HG03196 (cell line): ENCODE results near the gene EXT2.

ENCODE experiments used
- ATAC-seq: cut with Tn5 transposase; IDR thresholded peaks from one replicate; pipeline ENCODE4 v1.9.1; 2021; ENCODE audit not compliant: unreplicated experiment

Gene EXT2

GRCh38 chr11:44263738-44264437 lies 168.4 kb downstream of the EXT2 start:
- ATAC-seq, result no peak

DNA sequence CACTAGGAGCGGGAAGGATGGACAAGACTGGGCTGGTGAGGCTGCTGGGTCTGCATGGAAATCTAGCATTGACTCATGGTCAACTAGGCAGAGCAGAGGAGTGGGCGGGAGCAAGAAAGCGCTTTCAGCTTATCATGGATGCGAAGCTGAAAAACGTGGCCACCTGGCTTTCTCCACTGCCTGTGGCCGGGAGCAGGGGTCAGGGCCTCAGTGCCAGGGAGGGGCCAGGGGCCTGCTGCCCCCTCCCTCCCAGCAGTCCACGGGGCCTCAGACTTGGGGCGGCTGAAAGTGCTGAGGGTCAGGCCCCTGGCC lies 168.9 kb downstream of the EXT2 start:
- ATAC-seq, result no peak

DNA sequence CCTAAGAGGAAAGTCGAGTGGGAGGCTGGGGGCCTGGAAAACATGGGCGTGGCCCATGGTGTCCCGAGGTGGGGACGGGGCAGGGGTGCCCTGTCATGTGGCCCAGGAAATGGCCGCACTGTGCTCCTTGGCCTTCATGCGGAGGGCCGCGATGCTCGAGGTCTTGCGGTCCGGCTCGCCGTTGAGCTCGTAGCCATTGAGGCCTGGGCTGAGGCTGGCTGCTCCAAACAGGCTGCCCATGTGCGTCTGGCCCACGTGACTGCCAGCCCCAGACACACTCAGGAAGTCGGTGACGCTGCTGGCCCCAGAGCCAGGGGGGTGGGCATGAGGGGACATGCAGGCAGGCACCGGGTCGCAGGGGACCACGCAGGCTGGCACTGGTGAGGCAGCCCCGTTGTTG lies 169.3 kb downstream of the EXT2 start:
- ATAC-seq, result no peak

- ATAC-seq, result no peak
Observed at GRCh38 chr11:44266056-44266780, 170.7 kb downstream of the EXT2 start.

- ATAC-seq, result no peak
Observed at GRCh38 chr11:44267006-44267749, 171.7 kb downstream of the EXT2 start.

DNA sequence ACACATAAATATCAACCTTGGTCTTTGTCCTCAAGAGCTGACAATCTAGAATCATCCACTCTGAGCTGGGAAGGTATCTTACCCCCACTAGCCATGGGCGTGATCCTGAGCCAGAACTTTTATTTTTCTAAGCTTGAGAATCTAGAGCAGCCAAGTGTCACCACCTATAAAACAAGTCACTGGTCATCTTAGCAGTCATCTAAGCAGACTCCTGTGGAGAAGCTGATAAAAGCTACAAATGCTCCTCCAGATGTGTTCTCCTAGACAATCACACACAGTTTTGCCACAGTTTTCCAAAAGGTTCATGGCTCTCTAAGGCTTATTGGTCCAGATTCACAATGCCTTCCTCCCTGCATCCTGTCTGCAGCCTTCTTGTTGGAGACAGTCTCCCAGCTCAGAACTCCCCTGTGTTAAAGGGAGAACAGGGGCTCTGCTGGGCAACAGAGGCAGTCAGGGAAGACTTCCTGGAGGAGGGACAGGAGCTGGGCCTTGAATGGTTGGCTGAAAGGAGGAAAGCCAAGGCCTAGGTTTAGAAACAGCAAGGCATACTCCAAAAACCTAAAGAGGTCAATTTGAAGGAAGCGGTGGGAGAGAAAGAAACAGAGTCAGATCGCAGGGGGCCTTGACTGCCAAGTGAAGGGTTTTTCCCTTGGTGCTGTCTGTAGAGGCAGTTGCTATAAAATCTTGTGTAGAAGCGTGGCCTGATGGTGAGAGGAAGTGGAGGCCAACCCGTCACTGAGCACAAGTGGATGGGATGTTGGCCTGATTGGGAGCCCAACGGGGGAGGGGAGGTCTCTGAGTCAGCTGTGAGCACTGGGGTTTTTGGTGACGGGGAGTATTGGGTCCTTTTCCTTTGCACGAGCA lies 172.5 kb downstream of the EXT2 start:
- no peak for ATAC-seq

DNA sequence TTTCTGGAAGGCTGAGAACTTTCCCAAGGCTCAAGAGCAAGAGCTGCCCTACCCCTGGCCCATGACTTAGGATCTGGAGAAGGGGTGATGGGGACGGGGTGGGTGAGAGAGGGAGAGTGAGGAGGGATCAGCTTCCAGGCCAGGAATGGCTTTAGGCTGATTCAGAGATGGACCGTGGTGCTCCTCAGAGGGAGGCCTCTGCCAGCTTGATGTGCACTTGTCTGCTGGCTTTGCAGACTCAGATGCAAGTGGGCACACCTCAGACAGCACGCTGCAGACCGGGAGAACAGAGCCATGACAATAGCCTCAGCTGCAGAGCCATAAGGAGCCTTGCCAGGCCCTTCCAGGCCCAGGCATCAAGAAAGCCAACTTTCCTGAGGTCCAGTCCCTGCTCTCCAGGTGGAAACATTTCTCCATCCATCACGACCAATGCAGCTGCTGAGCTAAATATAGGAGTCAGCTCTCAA lies 173.2 kb downstream of the EXT2 start:
- ATAC-seq, result no peak

GRCh38 chr11:44269369-44270351 lies 174.2 kb downstream of the EXT2 start:
- no peak for ATAC-seq

DNA sequence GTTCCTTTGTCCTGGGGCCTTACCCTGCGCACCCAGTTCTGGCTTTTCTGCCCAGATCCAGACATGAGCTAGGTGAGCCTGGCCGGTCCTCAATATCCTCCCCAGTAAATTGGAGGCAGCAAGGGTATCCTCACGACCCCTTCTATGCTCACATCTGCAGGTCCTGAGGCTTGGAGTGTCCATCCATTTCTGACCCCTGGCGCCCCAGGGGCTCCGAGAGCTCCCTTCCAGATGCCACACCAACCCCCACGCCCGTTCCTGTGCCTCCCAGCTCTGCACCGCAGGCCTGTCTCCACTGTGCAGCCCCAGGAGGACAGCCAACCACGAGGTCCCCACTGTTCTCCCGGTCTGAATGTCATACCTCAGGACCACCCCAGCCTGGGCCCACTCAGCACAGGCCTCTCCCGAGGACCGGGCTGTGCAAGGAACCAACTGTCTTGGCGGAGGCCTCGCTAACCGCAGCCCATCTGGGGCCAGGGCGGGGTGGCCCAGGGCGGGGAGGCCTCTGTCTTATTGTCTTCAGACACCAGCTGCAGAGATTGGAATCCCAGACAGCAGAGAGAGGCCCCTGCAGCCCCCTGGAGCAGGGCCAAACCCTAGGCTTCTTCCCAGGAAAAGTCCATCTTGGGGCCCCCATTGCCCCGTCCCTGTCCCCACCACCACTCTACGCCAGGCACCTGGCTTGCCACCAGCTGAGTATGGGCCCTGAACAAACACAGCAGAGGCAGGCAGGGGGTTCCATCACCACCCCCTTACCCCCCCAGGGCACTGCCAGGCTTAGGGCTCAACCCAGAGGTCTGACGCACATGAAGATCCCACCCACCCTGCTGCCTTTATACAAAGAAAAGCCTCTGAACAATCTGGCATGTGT lies 175.2 kb downstream of the EXT2 start:
- ATAC-seq, result no peak

DNA sequence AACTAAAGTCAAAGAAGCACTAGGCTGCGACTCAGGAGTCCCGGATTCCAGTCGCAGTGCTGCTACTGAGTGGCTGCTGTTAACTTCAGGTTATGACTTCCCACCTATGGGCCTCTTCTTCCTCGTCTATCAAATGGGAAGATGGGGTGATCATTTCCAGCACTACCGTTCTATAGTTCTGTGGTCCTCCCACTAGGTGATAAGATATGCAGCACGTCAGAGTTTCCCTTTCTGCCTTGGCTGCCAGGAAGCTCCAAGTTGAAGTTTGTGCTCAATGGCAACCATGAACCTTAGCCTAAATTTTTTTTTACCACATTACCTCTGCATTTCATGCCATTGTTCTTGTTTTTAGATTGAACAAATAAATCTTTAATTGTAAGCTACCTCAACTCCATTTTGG lies 175.8 kb downstream of the EXT2 start:
- ATAC-seq, result no peak

- no peak for ATAC-seq
Observed at GRCh38 chr11:44274404-44274803, 178.9 kb downstream of the EXT2 start.

DNA sequence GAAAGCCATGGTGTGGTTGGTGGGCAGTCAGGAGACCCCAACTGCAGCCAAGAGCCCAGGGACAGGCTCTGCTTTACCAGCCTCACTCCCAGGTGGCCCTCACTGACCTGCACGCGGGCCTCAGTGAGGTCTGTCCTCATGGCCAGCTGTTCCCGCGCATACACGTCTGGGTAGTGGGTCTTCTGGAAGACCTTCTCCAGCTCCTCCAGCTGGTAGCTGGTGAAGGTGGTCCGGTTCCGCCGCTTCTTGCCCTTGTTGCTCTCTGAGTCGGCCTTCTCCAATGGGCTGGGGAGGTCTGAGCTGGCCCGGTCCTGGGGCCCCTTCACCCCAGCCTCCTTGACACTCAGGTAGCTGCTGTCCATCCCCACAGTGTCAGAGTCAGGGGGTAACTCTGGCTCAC lies 179.8 kb downstream of the EXT2 start:
- no peak for ATAC-seq

DNA sequence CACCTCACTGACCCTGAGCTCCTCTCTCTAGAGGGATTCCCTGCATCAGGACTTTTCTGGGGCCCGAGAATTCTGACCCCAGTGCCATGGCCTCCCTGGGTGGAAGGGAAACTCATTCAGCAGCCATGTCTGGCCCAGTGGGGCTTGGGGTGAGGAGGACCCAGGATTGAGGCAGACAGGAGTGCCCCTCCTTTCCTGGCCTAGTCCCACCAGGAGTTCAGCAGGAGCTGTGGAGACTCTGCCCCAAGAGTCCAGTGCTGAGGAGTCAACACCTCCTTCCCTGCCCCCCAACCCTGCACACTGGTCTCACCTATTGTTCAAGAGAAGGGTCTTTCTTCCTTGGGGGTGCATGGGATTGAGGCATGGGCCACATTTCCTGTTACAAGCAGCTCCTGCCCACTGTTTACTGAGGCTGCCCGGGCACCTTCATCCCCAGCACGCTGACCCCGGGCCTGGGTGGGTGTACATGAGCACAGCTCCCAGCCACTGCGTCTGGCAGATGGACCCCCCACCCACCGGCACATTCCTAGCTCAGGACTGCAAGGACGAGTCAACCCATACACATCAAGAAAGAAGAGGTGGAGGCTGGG lies 180.6 kb downstream of the EXT2 start:
- ATAC-seq, result no peak

GRCh38 chr11:44277196-44278090 lies 182.0 kb downstream of the EXT2 start:
- no peak for ATAC-seq

DNA sequence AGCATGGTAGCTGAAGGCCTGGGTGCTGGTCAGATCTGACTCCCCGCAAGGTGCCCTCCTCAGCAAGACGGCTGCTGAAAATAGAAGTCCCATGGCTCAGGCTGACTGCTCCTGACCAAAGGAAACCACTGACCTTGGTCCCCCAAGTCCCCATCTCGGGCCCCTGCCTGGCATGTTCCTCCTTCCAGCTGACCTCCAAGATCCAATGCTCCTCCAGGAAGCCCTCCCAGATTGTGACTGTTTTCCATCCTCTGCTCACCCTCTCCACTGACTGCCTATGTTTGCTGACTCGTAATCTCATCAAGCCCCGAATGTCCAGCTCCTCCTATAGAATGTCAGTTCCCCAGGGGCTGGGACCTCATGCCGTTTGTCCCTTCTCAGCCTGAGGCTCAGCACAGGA lies 184.0 kb downstream of the EXT2 start:
- no peak for ATAC-seq

- no peak for ATAC-seq
Observed at GRCh38 chr11:44280257-44280656, 184.8 kb downstream of the EXT2 start.

DNA sequence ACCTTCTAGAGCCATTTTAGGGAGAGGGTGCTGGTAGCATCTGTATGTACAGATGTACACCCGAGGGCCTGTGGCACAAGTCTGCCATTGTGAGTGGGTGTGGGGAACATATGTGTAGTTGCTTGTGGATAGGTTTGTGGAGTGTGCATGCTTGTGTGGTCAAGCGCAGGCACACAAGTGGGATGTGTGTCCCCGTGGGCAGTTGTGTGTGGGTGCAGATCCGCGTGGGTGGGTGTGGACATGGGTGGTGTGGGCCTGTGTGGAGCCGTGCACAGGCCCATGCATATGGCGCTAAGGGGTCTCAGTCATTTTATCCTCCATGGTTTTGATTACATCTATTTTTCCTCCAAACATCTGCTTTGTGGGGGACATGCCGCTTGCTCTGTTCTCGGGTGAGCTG lies 185.7 kb downstream of the EXT2 start:
- no peak for ATAC-seq

GRCh38 chr11:44282620-44283019 lies 187.1 kb downstream of the EXT2 start:
- ATAC-seq, result no peak
